CD4-positive, alpha-beta T cell treated with Interleukin-15 for 1 hour (primary cell): ENCODE data around the gene WWOX.

Experiments
- DNase-seq: peaks from one replicate; pipeline ENCODE4 v3.0.0-alpha.2; 2020

WWOX gene

DNA sequence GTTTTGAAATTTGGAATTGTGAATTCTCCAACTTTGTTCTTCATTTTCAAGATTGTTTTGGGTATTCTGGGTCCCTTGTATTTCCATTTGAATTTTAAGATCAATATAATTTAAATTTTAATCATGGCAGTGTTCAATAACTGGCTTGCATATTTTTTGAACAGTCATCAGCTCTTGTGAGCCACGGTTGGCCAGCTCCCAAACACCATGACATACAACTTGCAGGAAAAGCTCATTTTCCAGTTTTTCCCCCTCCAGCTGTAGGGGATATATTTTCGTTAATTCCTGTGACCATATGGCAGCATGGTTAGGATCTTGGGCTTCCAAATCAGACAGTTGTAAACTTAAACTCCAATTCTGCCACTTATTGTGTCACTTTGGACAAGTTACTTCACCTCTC lies 690.1 kb downstream of the WWOX start:
- DNase-seq, result no peak

DNA sequence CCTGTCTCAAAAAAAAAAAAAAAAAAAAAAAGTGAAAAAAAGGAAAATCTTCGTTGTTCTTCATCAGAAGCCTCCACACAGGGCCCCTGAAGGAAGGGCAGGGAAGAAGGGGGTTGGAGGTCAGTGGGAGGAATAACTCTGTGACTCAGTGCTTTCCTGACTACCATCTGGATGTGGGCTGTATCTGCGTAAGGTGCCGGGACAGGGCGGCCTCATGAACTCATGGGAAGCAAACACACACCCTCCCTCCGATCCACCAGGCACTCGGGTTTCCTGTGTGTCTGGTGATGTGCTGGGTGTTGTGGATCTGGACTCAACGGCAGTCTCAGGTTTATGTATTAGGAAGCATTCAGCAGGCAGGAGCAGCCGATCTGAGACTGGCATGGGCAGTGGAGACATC lies 691.6 kb downstream of the WWOX start:
- DNase-seq, result no peak

DNA sequence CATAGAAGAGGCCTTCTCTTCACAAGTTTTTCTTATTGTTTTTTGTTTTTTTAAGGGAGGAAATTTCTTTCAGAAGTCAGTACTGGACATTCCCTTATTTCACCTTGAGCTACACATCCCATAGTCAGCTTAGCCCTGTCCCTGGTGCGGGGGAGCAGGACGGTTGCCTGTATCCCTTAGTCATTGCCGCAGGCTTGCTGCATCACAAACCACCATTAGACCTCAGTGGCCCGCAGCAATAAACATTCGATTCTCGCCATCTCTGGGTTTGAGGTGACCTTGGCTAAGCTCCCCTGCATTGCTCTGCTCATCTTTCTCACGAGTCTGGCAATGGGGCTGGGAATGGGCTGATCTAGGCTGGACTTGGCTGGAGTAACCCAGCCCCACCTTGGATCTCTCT lies 692.5 kb downstream of the WWOX start:
- DNase-seq, result no peak

- no peak for DNase-seq
Measured at GRCh38 chr16:78792952-78793351, 693.5 kb downstream of the WWOX start.

DNA sequence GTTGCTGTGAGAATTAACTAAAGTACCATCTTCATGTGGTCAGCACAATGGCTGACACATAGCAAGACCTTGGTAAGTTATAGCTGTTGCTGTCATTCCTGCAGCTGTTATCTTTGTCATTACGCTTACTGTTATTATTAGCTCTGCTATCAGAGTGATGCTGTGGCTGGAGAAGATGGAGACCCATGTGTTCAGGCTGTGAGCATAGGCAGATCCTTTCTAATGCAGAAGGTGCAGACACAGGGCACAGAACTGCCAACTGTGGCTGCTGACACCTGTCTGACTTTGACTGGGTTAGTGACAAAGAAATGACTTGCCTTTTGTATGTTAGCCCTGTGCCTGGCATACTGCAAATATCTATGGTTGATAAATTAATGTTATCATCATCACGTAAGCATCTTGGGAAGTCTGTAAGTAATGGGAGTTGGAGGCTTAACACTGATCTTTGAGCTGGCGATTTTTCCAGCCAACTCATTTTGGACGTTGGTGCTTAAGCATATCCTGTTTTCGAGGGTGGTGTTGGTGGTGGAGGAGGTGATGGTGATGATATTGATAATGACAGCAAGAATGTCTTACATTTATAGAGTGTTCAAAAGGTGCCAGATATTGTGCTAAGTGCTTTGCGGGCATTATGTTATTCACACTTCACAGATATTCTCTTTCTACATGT lies 695.3 kb downstream of the WWOX start:
- no peak for DNase-seq

DNA sequence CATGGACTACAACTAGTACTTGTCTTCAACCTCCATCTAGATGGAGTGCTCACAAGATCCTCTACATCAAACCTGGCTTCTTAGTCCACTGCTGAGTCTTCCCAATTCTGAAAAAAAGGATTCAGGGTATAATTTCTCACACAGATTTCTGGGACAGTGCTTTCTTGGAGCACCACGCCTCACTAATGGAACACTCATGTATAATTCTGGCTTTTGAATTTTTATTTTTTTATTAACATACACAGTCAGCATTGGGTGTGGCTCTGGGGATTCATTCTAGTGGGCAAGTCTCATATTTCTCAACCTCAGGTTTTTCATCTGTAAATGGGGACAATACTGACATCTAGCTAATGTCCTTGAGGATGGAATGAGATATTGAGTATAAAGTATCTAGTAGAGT lies 696.0 kb downstream of the WWOX start:
- DNase-seq, result no peak

DNA sequence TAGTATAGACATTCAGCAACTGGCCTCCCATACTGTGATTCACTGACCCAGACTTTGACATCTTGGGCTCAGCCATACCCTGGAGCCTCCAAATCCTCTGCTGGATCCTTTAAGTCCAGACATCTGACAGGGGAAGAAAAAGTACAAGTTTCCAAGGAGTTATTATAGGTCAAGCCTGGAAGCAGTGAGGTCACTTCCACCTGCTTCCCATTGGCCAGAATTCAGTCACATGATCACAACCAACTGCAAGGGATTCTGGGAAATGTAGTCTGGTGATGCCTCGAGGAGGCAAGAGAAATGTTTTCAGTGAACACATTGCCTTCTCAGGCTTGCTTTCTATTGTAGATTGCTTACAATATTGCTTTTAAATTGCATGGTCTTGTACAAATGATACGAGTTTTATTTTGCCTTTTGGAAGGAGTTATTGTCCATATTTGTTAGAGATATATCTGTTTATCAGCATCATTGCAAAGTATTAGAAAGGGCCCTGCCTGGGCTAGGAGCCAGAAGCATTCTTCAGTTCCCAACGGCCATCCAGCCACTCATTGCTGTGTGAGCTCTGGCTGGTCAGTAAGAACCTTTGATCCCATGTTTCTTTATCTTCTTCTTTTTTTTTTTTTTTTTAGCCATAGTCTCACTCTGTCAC lies 696.9 kb downstream of the WWOX start:
- peak; percentile 36 for DNase-seq

DNA sequence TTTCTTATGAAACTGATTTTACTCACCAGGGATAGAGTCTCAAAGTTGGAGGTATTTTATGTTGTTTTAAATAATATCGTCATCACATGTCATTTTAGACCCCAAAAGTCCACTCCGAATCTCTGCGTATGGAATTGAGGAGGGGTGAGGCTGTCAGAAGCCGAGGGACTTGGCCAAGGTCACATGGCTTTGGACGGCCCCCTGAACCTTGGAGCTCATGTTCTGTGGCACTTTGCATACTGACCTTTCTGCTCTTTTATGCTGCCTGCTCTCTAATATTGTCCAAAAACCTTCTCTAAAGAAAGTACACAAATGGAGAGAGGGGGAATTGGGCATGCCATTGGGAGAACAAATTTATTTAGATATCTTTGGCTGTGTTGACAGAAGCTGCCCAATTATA lies 700.0 kb downstream of the WWOX start:
- DNase-seq, result no peak

DNA sequence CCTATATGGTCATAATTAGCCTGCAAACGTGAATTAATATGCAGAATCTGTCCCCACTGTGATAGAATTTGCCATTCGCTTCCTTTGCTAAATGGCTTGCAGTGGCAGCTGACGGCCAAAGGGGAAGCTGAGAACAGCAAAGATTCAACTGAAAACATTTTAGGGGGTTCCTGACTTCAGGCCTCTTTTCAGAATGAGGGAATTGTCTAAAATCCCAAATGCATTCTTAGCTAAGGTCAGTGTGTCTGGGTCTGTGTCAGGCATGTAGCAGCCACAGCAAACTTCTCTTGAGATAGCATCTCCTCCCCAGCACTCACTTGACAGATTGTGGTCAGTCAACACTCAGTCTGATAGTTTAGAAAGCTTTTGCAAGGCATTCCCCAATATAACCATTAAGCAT lies 701.1 kb downstream of the WWOX start:
- DNase-seq, result no peak

GRCh38 chr16:78804058-78804735 lies 704.7 kb downstream of the WWOX start:
- DNase-seq, result no peak

DNA sequence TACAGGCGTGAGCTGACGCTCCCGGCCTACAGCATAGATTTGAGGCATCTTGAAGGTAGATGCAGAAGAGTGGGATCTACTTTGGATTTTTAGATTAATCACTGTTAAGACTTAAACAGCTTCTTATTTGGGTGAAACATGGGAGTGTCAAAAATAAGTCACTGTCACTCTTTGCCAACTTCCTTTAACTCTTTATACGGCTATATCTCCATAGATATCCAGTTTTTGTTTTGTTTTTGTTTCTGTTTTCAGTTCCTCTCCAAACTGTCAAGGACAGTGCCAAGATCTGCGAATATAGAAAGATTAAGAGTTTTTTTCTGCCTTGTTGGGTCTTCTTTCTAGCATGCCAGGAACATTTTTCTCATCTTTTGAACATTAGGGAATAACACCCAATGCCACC lies 706.1 kb downstream of the WWOX start:
- no peak for DNase-seq

GRCh38 chr16:78811247-78811646 lies 711.8 kb downstream of the WWOX start:
- DNase-seq, result no peak

DNA sequence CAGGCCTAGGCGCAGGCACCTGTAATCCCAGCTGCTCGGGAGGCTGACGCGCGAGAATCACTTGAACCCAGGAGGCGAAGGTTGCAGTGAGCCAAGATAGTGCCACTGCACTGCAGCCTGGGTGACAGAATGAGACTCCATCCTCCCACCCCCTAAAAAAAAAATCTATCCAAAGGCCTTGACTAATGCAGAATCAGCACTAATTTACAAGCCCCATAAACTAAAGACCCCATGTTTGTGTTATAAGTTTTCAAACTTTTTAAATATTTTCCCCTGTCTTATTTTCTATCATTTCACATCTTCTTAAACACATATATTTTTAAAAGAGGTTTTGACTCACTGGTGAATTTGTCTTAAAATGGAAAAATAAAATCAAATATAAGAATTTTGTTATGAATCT lies 713.1 kb downstream of the WWOX start:
- no peak for DNase-seq

DNA sequence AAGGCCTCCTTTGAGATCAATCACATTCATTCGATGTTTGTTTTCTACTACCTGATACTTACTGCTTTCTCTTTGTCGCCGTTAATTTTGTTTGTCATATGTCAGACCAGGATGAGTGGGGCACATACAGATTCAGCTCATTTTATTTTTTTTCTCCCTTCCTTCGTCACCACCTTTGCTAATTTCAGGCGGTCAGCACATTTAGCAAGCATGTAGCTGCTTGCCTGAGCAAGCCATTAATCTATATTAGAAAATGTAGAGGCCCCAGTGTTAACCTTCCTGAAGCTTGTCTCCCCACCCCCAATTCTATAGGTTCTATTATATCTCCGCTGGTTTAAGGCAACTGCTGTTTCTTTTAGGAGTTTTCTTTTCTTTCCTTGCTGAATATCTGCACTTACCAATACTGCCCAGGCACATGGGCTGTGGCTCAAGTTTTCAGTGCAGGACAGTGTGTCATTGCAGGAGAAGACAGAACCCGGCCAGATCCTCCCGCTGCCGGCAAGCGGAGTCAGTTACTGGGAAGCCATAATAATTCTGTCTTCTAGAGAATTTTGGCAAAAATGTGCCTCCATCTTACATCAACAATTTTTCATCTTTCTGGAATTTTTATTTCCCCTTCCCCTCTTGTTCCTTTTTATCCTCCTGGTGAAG lies 714.3 kb downstream of the WWOX start:
- DNase-seq, result no peak

DNA sequence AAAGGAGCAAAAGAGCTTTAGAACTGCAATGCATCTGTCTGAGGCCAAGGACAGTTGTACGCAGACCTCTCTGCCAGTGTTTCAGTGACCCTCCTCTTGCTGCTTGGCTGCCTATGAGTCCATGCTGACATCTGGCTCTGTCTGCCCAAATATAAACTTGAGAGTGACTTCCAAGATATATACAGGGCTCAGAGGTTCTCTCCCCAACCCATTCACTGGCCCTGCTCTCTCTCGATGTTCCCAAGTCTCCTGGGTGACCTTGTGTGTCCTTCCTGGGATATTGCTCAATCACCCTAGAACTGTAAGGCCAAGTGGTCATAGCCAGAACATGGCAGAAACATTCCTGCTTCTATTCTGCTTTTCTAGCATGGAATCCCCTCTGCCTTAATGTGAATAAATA lies 716.3 kb downstream of the WWOX start:
- no peak for DNase-seq

GRCh38 chr16:78816499-78817195 lies 717.2 kb downstream of the WWOX start:
- DNase-seq, result no peak

DNA sequence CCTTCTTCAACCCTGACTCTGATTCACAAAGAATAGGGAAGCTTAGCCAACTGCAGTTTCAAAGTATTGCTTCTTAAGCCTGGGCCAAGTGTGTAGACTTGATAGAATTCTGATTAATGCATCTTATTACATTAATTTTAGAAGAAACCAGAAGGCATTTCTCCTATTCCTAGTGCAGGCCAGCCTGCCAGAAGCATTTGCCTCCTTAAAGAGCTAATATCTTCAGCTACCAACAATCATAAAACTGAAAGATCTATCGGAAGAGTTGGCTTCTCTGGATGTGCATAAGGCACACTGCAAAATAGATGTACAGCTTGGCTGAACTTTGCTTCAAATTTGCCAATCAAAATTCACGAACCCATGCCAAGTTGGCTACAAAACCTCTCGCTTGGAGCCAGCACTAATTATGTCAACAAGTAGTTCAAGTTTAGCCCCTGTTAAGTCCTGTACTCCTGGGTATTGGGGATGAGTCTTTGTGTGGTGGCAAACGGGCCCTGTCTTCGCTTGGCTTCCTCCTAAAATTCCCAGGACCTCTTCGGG lies 717.8 kb downstream of the WWOX start:
- no peak for DNase-seq

GRCh38 chr16:78821335-78821734 lies 721.9 kb downstream of the WWOX start:
- DNase-seq, result no peak

DNA sequence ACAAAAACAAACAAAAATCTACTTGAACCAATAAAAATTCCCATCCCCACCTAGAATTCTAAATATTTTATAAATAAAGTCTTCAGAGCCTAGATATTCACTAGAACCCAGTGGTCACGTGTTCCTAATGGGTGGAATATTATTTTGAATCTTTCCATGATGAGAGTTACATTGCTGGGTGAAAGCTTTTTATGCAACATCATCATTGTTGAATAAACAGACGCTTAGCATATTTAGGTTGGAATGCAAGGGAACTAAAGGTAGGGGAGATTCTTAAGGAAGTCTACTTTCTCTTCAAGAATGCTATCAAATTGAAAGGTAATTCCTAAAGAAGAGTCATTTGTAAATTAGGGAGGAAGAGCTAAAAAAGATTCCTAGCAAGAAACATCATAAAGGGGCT lies 723.1 kb downstream of the WWOX start:
- DNase-seq, result no peak

GRCh38 chr16:78823027-78823426 lies 723.6 kb downstream of the WWOX start:
- no peak for DNase-seq

DNA sequence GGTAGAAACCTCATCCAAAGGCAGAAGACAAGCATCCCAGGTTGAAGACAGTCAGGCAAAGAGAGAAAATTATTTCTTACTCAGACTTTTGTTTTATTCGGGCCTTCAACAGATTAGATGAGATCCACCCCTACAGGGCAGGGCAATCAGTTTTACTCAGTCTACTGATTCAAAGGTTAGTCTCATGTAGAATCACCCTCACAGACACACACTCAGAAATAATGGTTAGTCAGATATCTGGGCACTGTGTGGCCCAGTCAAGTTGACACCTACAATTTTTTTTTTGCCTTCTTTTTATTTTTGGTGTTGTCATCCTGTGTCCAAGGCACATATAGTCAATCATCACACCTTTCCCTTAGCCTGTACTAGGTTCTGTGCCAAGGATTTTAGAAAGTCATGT lies 729.8 kb downstream of the WWOX start:
- DNase-seq, result no peak

- no peak for DNase-seq
Measured at GRCh38 chr16:78830599-78830998, 731.1 kb downstream of the WWOX start.

DNA sequence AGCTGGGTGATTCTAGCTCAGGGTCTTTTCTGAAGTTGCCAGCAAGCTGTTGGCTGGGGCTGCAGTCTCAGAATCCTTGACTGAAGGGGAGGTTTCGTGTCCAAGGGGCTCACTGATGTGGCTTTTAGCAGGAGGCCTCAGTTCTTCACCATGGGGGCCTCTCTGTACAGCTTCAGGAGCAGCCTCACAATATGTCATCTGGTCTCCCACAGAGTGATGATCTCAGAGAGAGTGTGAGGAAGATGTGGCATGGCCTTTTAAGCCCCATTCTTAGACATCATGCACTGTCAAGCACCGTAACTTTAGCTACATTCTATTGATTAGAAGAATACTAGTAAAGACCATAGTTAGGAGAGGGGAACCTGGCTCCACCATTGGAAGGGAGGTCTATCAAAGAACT lies 732.6 kb downstream of the WWOX start:
- no peak for DNase-seq
